22Rv1 (cell line): ENCODE measurements around the gene RBM18.

Experiments
- CTCF ChIP-seq: fragments of 450-650 bp; IDR thresholded peaks from 2 replicates; pipeline ENCODE4 v1.5.1; 2017; ENCODE audit warnings: mild to moderate bottlenecking
- ZFX ChIP-seq: fragments of 450-650 bp; IDR thresholded peaks from 2 replicates; pipeline ENCODE4 v1.6.1; 2017; ENCODE audit warnings: antibody characterized with exemption, borderline replicate concordance

- TF ChIP-seq CTCF (no peak), ZFX (no peak)
Observed at GRCh38 chr9:122193651-122194050, 71.0 kb downstream of the RBM18 start.
